ENCODE measurements around the gene ACAP2.
A peak's percentile ranks its signal among the peaks of the same experiment; 100 is the strongest.
"Not testable (repeated sequence)": the region's sequence is repeated elsewhere in the genome, so short reads cannot be mapped to it uniquely, and the experiment has no call there.

The ACAP2 gene

DNA sequence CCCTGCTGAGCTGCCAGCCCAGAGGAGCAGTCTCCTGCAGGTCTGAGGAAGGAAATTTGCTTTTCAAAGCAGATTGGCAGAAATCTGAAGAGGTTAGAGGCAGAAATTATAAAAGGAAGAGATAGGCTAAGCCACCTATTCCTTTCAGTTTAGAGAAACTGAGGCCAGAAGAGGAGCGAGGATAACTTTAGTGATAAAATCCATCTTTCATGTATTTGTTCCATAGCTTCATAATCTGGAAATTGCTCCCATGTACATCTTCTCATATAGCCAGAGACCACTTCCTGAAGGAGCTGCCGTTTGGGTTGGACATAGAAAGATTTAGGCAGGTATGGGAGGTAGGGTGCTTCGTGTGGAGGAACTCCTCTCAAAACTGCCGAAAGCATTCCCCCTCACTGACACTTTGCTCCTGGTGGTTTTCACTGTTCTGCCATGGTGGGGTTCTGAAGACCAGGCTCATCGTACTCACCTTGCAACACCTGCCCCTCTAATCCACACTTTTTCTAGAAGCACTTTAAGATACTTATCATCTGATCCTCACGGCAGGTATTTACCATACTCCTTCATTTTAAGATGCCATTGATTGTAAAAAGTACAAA is 670 bp upstream of the ACAP2 start:
- DNase-seq = no peak

- peak; percentile 21 to 33 for DNase-seq
These were observed 738 bp downstream of the ACAP2 start for GRCh38 chr3:195441992-195442572.

- no peak for DNase-seq
These were observed 1.3 kb downstream of the ACAP2 start for GRCh38 chr3:195441476-195441991.

DNA sequence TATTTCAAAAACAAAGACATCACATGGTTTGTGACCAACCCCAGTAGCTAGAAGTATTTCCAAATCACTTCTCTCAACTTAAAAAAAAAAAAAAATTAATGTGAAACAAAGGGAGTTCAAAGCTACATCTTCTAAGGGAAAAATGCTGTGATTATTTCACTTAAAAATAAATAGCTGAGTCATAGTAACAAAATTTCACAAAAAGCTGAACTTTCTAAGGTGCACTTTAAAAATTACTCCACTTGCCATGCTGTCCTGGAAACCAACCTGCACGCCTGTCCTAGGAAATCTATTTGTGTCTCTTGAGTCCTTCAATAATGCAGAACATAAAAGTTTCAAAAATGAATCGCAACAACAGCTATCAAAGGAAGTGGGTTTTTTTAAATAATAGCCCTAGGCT is 1.8 kb downstream of the ACAP2 start:
- no peak for DNase-seq

DNA sequence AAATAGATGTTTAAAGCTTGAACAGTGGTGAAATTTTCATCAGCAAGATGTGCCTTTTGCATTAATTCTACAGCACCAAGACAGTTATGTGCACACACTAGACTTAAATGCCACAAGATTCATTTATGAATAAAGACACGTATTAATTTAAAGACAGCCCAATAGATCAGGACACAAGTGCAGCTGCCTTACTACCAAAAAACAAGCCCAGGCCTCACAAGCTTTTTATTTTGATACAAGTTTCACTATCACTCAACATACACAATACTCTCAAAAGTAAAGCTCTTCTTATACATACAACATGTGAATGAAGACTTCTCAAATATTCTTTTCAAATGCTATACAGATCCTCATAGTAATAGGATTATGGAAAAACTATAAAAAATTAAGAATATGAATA is 2.4 kb downstream of the ACAP2 start:
- DNase-seq = no peak

GRCh38 chr3:195438371-195438770 is 4.4 kb downstream of the ACAP2 start:
- no peak for DNase-seq

- no peak for DNase-seq
These were observed 17.0 kb downstream of the ACAP2 start for GRCh38 chr3:195425849-195426248.

GRCh38 chr3:195423818-195424217 is 19.0 kb downstream of the ACAP2 start:
- no peak for DNase-seq

- no peak for DNase-seq
These were observed 21.4 kb downstream of the ACAP2 start for GRCh38 chr3:195421400-195421799.

- no peak for DNase-seq
These were observed 26.0 kb downstream of the ACAP2 start for GRCh38 chr3:195416795-195417194.

DNA sequence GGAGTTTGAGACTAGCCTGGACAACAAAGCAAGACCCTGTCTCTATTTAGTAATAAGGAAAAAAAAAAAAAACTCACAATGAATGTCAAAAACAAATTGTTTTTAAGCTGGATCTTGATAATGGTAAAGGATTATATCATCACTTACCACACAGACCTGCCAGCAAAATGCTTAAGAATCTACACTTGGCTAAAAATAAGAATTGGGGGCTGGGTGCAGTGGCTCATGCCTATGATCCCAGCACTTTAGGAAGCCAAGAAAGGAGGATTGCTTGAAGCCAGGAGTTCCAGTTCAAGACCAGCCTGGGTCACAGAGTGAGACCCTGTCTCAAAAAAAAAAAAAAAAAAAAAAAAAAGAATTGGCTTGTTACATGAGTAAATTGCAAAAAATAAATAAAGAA is 31.0 kb downstream of the ACAP2 start:
- DNase-seq = no peak

- DNase-seq = no peak
These were observed 32.3 kb downstream of the ACAP2 start for GRCh38 chr3:195410546-195410945.

DNA sequence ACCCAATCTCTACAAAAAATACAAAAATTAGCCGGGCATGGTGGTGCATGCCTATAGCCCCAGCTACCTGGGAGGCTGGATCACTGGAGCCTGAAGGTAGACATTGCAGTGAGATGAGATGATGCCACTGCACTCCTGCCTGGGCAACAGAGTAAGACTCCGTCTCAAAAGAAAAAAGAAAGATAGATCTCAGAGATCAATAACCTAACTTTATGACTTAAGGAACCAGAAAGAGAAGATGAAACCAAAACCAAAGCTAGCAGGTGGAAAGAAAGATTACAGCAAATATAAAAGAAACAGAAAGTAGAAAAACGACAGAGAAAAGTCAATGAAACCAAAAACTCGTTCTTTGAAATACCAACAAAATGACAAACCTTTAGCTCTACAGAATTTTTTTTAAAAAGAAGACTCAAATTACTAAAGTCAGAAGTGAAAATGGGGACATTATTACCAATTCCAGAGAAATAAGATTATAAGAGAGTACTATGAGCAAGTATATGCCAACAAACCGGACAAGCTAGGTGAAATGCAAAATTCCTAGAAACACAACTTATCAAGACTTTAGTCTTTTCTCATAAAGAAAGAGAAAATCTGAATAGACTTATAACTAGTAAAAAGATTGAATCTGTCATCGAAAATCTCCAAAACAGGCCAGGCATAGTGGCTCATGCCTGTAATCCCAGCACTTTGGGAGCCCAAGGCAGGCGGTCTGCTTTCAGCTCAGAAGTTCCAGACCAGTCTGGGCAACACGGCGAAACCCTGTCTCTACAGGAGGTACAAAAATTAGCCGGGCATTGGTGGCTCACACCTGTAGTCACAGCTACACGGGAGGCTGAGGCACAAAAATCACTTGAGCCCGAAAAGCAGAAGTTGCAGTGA is 35.0 kb downstream of the ACAP2 start:
- DNase-seq = no peak

GRCh38 chr3:195405651-195406050 is 37.2 kb downstream of the ACAP2 start:
- no peak for DNase-seq

DNA sequence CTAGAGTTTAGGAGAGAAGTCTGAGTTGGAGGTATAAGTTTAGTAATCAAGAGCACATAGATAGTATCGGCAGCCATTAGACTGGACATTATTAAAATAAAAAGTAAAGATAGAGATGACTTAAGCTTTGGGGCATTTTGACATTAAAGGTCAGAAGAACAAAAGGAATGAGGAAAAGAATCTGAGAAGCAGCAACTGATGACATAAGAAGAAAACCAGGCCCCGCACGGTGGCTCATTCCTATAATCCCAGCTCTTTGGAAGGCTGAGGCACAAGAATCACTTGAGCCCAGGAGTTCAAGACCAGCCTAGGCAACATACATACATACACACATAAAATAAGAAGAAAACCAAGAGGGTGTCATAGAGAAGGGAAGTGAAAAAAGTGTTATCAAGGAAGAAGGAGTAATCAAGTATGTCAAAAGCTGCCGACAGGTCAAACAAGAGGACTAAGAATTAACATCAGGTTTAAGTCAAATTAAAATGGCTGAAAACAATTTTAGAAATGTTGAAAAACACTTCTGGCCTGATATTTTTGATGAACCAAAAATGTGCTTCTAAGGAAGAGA is 38.9 kb downstream of the ACAP2 start:
- DNase-seq = no peak

- DNase-seq = no peak
These were observed 39.6 kb downstream of the ACAP2 start for GRCh38 chr3:195403244-195403643.

DNA sequence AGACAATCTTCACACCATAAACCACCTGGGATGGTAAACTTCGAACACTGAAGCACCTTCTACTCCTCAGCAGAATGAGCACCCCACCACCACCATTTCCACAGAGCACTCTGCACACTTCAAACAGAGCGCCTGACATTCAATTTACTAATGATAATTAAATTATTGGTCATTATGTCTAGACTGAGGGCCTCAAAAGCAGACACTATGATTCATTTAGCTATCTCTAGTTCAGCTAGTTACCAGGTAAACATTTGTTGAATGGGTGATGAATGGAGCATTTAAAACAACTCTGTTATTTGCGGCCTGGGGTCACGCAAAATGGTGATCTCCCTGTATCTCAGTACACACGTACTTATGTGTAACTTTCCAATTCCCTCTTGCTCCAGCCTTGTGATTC is 40.9 kb downstream of the ACAP2 start:
- DNase-seq = no peak

- not testable (repeated sequence) for DNase-seq
These were observed 44.4 kb downstream of the ACAP2 start for GRCh38 chr3:195398460-195398859.

- DNase-seq = no peak
These were observed 45.3 kb downstream of the ACAP2 start for GRCh38 chr3:195397524-195397923.

DNA sequence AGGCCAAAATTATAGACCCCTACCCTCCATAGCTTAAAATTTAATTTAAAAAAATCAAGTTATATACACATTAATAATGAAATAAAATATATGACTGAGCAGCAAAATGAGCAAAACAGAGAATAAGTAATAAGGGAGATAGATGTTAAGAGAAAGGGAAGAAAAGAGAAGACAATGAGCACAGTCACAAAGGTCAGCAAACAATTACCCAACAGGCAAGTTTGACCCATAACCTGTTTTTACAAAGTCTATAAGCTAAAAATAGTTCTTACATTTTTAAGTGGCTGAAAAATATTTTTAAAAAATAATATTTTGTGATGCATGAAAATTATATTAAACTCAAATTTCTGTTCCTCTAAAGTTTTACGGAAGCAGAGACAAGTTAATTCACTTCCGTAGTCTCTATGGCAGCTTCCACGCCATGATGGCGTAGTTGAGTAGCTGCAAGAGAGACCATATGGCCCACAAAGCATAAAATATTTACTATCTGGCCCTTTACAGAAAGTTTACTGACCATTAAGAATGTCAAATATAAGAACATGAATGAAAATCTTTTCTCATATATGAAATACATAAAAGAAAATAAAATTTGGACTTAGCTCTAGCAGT is 47.5 kb downstream of the ACAP2 start:
- DNase-seq = no peak

DNA sequence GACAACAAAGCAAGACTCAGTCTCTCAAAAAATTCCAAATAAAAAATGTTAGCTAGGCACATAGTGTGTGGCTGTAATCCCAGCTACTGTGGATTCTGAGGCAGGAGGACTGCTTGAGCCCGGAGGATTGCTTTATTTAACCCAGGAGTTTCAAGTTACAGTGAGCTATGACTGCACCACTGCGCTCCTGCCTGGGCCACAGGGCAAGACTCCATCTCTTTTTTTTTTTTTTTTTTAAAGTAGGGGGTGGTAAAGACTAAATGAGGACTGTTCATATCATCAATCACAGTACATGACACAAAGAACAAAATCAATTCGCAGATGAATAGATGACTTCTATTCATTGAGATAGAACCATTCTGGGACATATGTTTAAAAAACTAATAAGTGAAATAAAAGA is 48.1 kb downstream of the ACAP2 start:
- no peak for DNase-seq

- DNase-seq = no peak
These were observed 48.8 kb downstream of the ACAP2 start for GRCh38 chr3:195394024-195394423.

DNA sequence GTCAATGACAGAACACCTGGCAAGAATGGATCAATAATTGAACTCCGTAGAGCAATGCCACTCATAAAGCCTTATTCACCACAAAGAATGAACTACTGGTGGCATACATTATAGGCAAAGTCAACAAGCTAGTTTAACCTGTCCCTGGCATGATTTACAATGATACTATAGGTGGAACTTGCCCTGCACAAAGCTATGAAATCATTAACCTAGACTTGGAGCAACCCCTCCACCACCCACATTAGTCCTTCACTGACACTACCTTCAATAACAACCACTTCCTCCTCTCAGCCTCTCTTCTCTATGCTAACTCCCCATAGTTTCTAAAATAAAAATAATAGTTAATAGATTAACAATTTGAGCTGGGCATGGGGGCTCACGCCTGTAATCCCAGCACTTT is 54.4 kb downstream of the ACAP2 start:
- no peak for DNase-seq

Measured in activated CD4-positive, alpha-beta T cell treated with anti-CD3 and anti-CD28 coated beads, Interleukin-2, amount 50 U/mL, for 4 hours (primary cell).